SK-N-SH (cell line): ENCODE results near the gene FOXP2. TPM values are rescaled to one million over a fixed set of nuclear protein-coding genes. Genes with fewer than 3 reads are reported as not detected.

Source experiments
- CTCF ChIA-PET: fragments of 300-600, 350-600 bp; formaldehyde crosslinking; extraction: SDS; loops from one replicate; lab custom pipeline; 2021; lab: Yijun Ruan, JAX
- POLR2A ChIA-PET: fragments of 350-600 bp; sonication (Branson Sonifier 250); formaldehyde crosslinking; extraction: SDS; loops from one replicate; lab custom pipeline; 2020; ENCODE audit warnings: antibody characterized with exemption, inconsistent platforms; lab: Yijun Ruan, JAX
- DNase-seq: peaks from one replicate; pipeline ENCODE4 v3.0.0; 2012
- H2AFZ ChIP-seq: fragments of 200-600 bp; sonication (generic); 2 replicates; pipeline ENCODE4 v1.8.1; 2016; ENCODE audit warnings: antibody characterized with exemption, mild to moderate bottlenecking, low read depth
- H3F3A ChIP-seq: fragments of 200-600 bp; sonication (generic); replicated peaks from 2 replicates; pipeline ENCODE3; 2016; ENCODE audit warnings: antibody characterized with exemption, mild to moderate bottlenecking; ENCODE audit not compliant: insufficient read depth
- H3K27ac ChIP-seq, 2 experiments: fragments of 200-500 bp in 1 of 2; fragments of 200-600 bp in 1 of 2; sonication (Bioruptor generic) in 1 of 2; sonication (generic), shearing (Covaris generic) in 1 of 2; 2 replicates each; pipeline versions ENCODE4 v1.5.1 to v1.6.1; 2014 to 2016; ENCODE audit warnings: low read depth in 2 of 2, inconsistent platforms in 1 of 2, low read length in 1 of 2, mild to moderate bottlenecking in 1 of 2, mixed read lengths in 1 of 2
- H3K27me3 ChIP-seq: fragments of 200-600 bp; sonication (generic), shearing (Covaris generic); 2 replicates; pipeline ENCODE4 v1.6.1; 2016; ENCODE audit warnings: mixed run types; ENCODE audit not compliant: insufficient read depth
- H3K36me3 ChIP-seq, 2 experiments: fragments of 200-500 bp in 1 of 2; fragments of 200-600 bp in 1 of 2; sonication (Bioruptor generic) in 1 of 2; sonication (generic) in 1 of 2; replicated peaks in 1 of 2; 2 replicates each; pipeline versions ENCODE3 to v1.5.1; 2014 to 2016; ENCODE audit warnings: low read length in 1 of 2, mild to moderate bottlenecking in 1 of 2; ENCODE audit not compliant: insufficient read depth in 2 of 2, control insufficient read depth in 1 of 2
- H3K4me1 ChIP-seq, 2 experiments: fragments of 200-500 bp in 1 of 2; fragments of 200-600 bp in 1 of 2; sonication (Bioruptor generic) in 1 of 2; sonication (generic), shearing (Covaris generic) in 1 of 2; 2 replicates each; pipeline versions ENCODE4 v1.5.1 to v1.6.1; 2014 to 2016; ENCODE audit warnings: low read depth in 1 of 2, low read length in 1 of 2, mixed run types in 1 of 2; ENCODE audit not compliant: insufficient read depth in 2 of 2, control insufficient read depth in 1 of 2
- H3K4me2 ChIP-seq: fragments of 200-600 bp; sonication (generic), shearing (Covaris generic); 2 replicates; pipeline ENCODE4 v1.6.1; 2017; ENCODE audit warnings: mixed run types
- H3K4me3 ChIP-seq, 2 experiments: fragments of 200-500 bp in 1 of 2; fragments of 200-600 bp in 1 of 2; sonication (Bioruptor generic) in 1 of 2; sonication (generic), shearing (Covaris generic) in 1 of 2; 2 replicates each; pipeline versions ENCODE4 v1.5.1 to v1.8.1; 2014 to 2016; ENCODE audit warnings: low read depth in 2 of 2, inconsistent platforms in 1 of 2, low read length in 1 of 2, mild to moderate bottlenecking in 1 of 2, mixed read lengths in 1 of 2, moderate library complexity in 1 of 2
- H3K79me2 ChIP-seq: fragments of 200-600 bp; sonication (generic); 2 replicates; pipeline ENCODE4 v1.8.1; 2017; ENCODE audit warnings: mild to moderate bottlenecking; ENCODE audit not compliant: insufficient read depth
- H3K9ac ChIP-seq: fragments of 200-600 bp; sonication (generic); 2 replicates; pipeline ENCODE4 v1.6.1; 2017; ENCODE audit warnings: mixed run types
- H3K9me2 ChIP-seq: fragments of 200-600 bp; sonication (generic); 2 replicates; pipeline ENCODE4 v1.6.1; 2017; ENCODE audit warnings: mixed run types
- H3K9me3 ChIP-seq: fragments of 200-600 bp; sonication (generic); 2 replicates; pipeline ENCODE4 v1.6.1; 2017; ENCODE audit warnings: mixed run types, mild to moderate bottlenecking, moderate library complexity
- H4K20me1 ChIP-seq: fragments of 200-600 bp; sonication (generic); 2 replicates; pipeline ENCODE4 v1.6.1; 2017; ENCODE audit warnings: mild to moderate bottlenecking, mixed run types; ENCODE audit not compliant: insufficient read depth
- CHD2 ChIP-seq: fragments of 150-350 bp; IDR thresholded peaks from 2 replicates; pipeline ENCODE4 v1.6.1; 2018; ENCODE audit warnings: low read length; ENCODE audit not compliant: partially characterized antibody
- CTCF ChIP-seq: fragments of 200-600 bp; sonication (generic); IDR thresholded peaks from 2 replicates; pipeline ENCODE4 v1.6.1; 2017; ENCODE audit warnings: antibody characterized with exemption, mild to moderate bottlenecking, moderate library complexity
- ELF1 ChIP-seq: IDR thresholded peaks from 2 replicates; pipeline ENCODE4 v1.4.0; 2012
- EP300 ChIP-seq, 2 experiments: IDR thresholded peaks; 2 replicates each; pipeline versions ENCODE4 v1.4.0 to v1.6.1; 2012; ENCODE audit warnings: borderline replicate concordance in 1 of 2, low read depth in 1 of 2, low read length in 1 of 2
- EZH2phosphoT487 ChIP-seq: fragments of 200-600 bp; sonication (generic); IDR thresholded peaks from 2 replicates; pipeline ENCODE4 v1.6.1; 2017; ENCODE audit warnings: low read depth, mixed run types, mild to moderate bottlenecking, antibody characterized with exemption, moderate library complexity, borderline replicate concordance
- FOXJ3 ChIP-seq: sonication (generic); formaldehyde crosslinking; IDR thresholded peaks from 2 replicates; pipeline ENCODE4 v1.5.1; 2020; ENCODE audit warnings: mild to moderate bottlenecking, missing genetic modification reagents
- IRF3 ChIP-seq: fragments of 150-350 bp; IDR thresholded peaks from 2 replicates; pipeline ENCODE4 v1.6.1; 2016; ENCODE audit warnings: mild to moderate bottlenecking, low read depth, low read length
- JUND ChIP-seq: IDR thresholded peaks from 2 replicates; pipeline ENCODE4 v1.4.0; 2012
- MXI1 ChIP-seq: IDR thresholded peaks from 2 replicates; pipeline ENCODE4 v1.6.1; 2012; ENCODE audit warnings: mild to moderate bottlenecking, low read depth, low read length, improper control_type of control experiment
- NRF1 ChIP-seq: IDR thresholded peaks from 2 replicates; pipeline ENCODE4 v1.6.1; 2012; ENCODE audit warnings: low read depth, mild to moderate bottlenecking, low read length
- POLR2AphosphoS5 ChIP-seq: IDR thresholded peaks from 2 replicates; pipeline ENCODE4 v1.6.1; 2012; ENCODE audit warnings: low read depth, low read length
- RFX5 ChIP-seq: IDR thresholded peaks from 2 replicates; pipeline ENCODE4 v1.6.1; 2012; ENCODE audit warnings: mild to moderate bottlenecking, improper control_type of control experiment, low read length
- SIN3A ChIP-seq: IDR thresholded peaks from 2 replicates; pipeline ENCODE4 v1.6.1; 2012; ENCODE audit warnings: low read depth, mild to moderate bottlenecking, low read length, moderate library complexity, borderline replicate concordance
- SMC3 ChIP-seq: IDR thresholded peaks from 2 replicates; pipeline ENCODE4 v1.6.1; 2012; ENCODE audit warnings: low read depth, low read length, improper control_type of control experiment
- TAF1 ChIP-seq: IDR thresholded peaks from 2 replicates; pipeline ENCODE4 v1.6.1; 2012; ENCODE audit warnings: low read depth, mild to moderate bottlenecking, low read length, moderate library complexity, borderline replicate concordance
- TCF12 ChIP-seq: IDR thresholded peaks from 2 replicates; pipeline ENCODE4 v1.4.0; 2012
- TEAD4 ChIP-seq: IDR thresholded peaks from 2 replicates; pipeline ENCODE4 v1.4.0; 2012; ENCODE audit warnings: mild to moderate bottlenecking, borderline replicate concordance; ENCODE audit not compliant: insufficient read depth
- USF2 ChIP-seq: fragments of 150-350 bp; IDR thresholded peaks from 2 replicates; pipeline ENCODE4 v1.6.1; 2017; ENCODE audit warnings: antibody characterized with exemption, low read length, low read depth, borderline replicate concordance
- WGBS: methylation state at CpG from one replicate; pipeline ENCODE4 v1.1.6; 2017; ENCODE audit warnings: low lambda C conversion rate; 5-methylcytosine and 5-hydroxymethylcytosine counted together
- polyA plus RNA-seq, 3 experiments: library from polyadenylated mRNA; depleted of rRNA; stranded (reverse); fragments of >200 nt; gene quantifications; 2 replicates each; pipeline ENCODE4 v1.2.3, GENCODE V29; 2012

Gene FOXP2
- polyA plus RNA-seq, 1 of the 3 experiments (the other 2 are of a cell fraction), result not detected

- no peak for TF ChIP-seq USF2
These were observed 308.7 kb downstream of the FOXP2 start (continued) for GRCh38 chr7:114723308-114723707.

- H3K4me2 ChIP-seq, result no peak overlapping the region
- POLR2A ChIA-PET, result no interaction called here
- H3K9me3 ChIP-seq, result no peaks in the 10 kb centered on the region
- H3K27me3 ChIP-seq, result no peaks in the 10 kb centered on the region
- no peaks in the 10 kb centered on the region for H3K79me2 ChIP-seq
- H3K4me3 ChIP-seq, result no peak overlapping the region
- no peaks in the 10 kb centered on the region for H3K36me3 ChIP-seq
- H2AFZ ChIP-seq, result no peak overlapping the region
- no peaks in the 10 kb centered on the region for H3K9me2 ChIP-seq
- no peak overlapping the region for H3K27ac ChIP-seq
- TF ChIP-seq TAF1, result no peak
- TF ChIP-seq MXI1, result no peak
- TF ChIP-seq JUND, result no peak
- no peak for TF ChIP-seq SMC3
- no peak for TF ChIP-seq RFX5
- no peak for TF ChIP-seq EP300 (IDR thresholded peaks at IDR 0.05; ENCODE audit: borderline replicate concordance in 1 of 2, low read depth in 1 of 2, low read length in 1 of 2)
- no peak for TF ChIP-seq CTCF
- TF ChIP-seq POLR2AphosphoS5, result no peak
- no peak for TF ChIP-seq FOXJ3 (CRISPR knock-in tag)
- TF ChIP-seq TCF12, result no peak
- TF ChIP-seq TEAD4, result no peak
- TF ChIP-seq NRF1, result no peak
- no peak for TF ChIP-seq CHD2
- no peak for TF ChIP-seq EZH2phosphoT487
- TF ChIP-seq ELF1, result no peak
- no peak for TF ChIP-seq IRF3
- no peak for TF ChIP-seq SIN3A
- no peak for DNase-seq
- CTCF ChIA-PET, result interaction anchor here (0.9 kb wide), 1 partner anchor 34 kb away, joined by 3 read pairs; no protein-coding TSS in a partner anchor
- no peaks in the 10 kb centered on the region for H4K20me1 ChIP-seq
- no peaks in the 10 kb centered on the region for H3K4me1 ChIP-seq
- no peak overlapping the region for H3K9ac ChIP-seq
- no peaks in the 10 kb centered on the region for H3F3A ChIP-seq
- 10% methylated on average over 2 of the region's 2 CpGs for WGBS
These were observed 325.5 kb downstream of the FOXP2 start for GRCh38 chr7:114740095-114740494.
